SH-SY5Y (cell line): ENCODE measurements around the gene PPL.

Experiments
- GATA2 ChIP-seq: IDR thresholded peaks from 2 replicates; pipeline ENCODE4 v1.6.1; 2011; ENCODE audit warnings: mild to moderate bottlenecking, low read depth, low read length
- GATA3 ChIP-seq: IDR thresholded peaks from 2 replicates; pipeline ENCODE4 v1.6.1; 2011; ENCODE audit warnings: low read depth, mild to moderate bottlenecking, low read length, moderate library complexity

Gene PPL

DNA sequence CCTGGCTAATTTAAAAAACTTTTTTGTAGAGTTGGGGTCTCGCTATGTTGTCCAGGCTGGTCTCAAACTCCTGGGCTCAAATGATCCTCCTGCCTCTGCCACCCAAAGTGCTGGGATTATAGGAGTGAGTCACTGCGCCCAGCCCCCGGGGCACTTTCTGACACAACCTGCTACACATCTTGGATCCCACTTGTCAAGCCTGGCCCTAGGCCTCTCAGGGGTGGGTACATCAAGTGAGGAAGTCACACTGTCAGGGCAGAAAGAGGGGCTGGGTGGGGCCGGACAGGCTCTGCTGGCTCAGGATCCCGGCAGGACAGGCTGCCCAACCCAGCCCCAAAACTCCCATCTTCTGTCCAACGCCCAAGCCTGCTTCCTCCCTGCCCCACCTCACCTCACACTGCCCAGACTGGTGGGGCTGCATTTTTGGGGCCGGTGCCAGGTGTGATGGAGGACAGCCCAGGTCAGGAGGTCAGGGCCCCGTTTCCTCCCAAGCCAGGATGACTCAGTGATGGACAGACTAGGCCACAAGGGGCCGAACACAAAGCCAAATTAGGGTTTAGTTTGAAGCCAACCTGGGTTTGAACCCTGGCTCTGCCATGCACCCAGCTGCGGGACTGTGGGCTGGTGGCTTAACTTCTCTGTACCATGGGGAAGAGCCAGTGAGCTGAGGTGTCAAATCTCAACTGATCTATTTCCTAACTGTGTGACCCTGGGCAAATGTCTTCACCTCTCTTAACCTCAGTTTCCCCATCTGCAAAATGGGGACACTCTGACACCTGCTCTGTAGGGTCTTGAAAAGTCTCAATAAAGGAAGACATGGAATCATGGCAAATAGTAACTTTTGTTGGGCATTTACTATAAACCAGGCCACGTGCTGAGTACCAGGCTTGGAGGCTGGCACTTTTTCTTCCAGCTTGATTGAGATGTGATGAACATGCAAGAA lies 8.9 kb upstream of the PPL start:
- no peak for TF ChIP-seq GATA3
- no peak for TF ChIP-seq GATA2

DNA sequence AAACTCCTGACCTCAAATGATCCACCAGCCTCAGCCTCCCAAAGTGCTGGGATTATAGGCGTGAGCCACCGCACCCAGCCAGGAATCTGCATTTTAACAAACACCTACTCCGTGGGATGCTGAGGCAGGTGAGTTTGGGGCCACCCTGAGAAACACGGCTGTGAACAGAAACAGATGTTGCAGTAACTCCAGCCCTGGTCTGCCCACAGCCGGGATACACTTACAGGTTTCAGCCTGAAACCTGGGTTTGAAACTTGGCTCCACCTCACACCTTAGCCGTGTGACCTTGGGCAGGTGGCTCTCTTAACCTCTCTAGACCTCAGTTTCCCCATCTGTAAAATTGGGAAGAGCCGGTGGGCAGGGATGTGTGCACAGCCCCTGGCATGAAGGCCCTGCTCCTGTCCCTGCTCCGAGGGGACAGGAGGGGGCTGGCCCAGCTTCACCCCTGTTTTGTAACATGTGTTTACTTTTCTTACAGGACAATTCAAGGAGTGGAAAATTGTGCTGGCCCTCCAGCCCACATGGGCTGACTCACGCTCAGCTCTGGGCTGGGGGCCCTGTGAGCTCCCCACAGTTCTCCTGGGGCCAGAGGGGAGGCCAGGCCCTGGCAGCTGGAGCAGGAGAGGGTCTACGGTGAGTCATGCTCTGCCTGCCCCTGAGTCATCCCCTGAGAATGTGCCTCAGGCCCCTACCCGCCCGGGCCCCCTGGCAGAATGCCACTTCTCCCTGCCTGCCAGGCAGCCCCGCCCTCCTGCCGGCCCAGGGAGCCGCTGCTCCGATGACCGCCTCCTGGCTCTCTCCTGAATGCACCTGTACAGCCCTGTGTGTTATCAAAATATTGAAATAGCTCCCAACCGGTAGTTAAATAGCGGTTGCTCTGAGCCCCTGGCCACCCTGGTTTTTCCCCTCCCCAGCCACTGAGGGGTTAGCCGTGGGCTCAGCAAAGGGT lies 7.7 kb upstream of the PPL start:
- no peak for TF ChIP-seq GATA2
- no peak for TF ChIP-seq GATA3

GRCh38 chr16:4942481-4942880 lies 5.5 kb upstream of the PPL start:
- TF ChIP-seq GATA2 (no peak), GATA3 (no peak)

DNA sequence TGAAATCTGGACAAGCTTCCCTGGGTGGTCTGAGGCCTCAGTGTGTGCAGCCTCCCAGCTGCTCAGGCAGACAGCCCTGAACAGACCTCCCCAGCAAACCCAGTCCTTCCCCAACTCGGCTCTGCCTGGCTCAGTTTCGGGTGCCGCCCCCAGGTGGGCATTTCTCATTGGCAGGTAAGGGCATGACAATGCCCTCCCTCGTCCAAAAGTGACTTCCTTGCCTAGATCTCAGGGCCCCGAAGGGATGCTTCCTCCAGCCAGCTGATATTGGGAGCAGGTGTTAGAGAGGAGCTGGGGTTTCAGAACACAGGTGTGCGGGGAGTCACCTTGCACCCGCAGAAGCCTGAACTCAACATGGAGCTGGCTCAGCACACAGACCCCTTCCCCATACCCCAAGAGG lies 3.8 kb upstream of the PPL start:
- TF ChIP-seq GATA3, result no peak
- TF ChIP-seq GATA2, result no peak

DNA sequence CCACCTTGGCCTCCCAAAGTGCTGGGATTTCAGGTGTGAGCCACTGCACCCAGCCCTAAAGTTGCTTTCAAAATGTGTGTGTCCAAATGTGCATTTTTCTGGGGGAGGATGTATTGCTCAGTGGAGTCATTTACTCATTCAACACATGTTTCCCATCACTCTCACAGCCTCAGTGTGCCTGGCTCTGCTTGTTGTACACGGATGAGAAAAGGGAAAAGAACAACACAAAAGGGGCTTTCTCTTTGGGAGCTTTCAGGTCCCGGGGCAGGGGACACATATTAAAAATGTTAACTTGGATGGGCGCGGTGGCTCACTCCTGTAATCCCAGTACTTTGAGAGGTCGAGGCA lies 1.7 kb upstream of the PPL start:
- TF ChIP-seq GATA3 (no peak), GATA2 (no peak)

- TF ChIP-seq GATA3, result no peak
- no peak for TF ChIP-seq GATA2
These were observed 1.1 kb upstream of the PPL start for GRCh38 chr16:4937782-4938682.

DNA sequence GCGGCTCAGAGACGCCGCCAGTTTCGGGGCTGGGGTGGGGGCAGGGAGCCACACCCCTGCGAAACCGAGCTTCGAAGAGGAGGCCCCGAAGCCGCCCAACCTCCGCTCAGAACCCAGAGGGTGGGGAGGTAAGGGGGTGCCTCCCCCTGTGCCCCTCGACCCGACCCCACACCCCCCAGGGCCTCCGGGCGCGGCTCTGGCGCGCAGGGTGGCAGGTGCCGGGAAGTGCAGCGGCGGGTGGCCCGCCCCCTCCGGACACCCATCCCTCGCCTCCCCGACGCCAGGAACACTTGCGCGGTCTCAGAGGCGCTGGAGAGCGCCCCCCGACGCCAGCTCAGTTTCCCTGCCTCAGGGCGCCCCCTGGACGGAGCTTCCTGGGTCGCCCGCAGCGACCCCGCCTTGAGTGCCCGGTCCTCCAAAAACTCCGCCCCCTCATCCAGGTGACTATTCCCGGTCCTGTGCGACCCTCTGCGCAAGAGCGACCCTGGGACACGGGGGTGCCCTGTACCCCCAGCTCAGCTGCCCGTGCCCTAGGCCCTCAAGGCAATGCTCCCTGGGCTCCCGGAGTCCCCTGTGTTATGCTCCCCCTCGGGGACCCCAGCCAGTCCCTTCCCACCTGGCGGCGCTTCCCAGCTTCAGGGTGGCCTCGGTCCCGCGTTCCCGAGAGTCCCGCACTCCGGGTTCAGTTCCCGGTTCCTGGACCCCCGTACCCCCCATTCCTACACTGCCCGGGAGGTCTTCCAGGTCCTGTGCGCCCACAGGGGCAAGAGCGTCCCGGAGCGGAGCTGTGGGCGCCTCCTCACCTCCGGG lies 562 bp downstream of the PPL start:
- TF ChIP-seq GATA3 (no peak), GATA2 (no peak)

GRCh38 chr16:4935241-4935855 lies 1.6 kb downstream of the PPL start:
- TF ChIP-seq GATA2 (no peak), GATA3 (no peak)

DNA sequence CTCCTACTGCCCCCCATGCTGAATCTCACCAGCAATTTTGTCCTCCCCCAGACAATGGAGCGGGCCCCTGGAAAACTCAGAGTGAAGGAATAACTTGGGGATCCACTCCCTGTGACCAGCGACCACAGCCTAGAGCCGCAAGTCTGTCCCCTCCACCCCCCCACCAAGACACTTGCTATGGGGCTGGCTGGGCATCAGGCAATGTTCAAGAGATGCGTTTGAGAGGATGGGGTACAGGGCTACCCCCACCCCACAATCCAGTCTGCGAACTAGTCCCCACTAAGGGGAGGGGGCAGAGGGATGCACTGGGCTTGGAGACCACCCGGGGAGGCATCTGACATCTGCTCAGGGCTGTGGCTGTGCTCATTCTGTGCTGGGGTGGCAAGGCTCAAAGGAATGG lies 2.4 kb downstream of the PPL start:
- TF ChIP-seq GATA3, result no peak
- no peak for TF ChIP-seq GATA2

- no peak for TF ChIP-seq GATA3
- TF ChIP-seq GATA2, result no peak
These were observed 3.0 kb downstream of the PPL start for GRCh38 chr16:4933871-4934395.

- TF ChIP-seq GATA3, result no peak
- no peak for TF ChIP-seq GATA2
These were observed 3.5 kb downstream of the PPL start for GRCh38 chr16:4933433-4933832.

GRCh38 chr16:4931381-4931780 lies 5.6 kb downstream of the PPL start:
- TF ChIP-seq GATA3, result no peak
- TF ChIP-seq GATA2, result no peak

DNA sequence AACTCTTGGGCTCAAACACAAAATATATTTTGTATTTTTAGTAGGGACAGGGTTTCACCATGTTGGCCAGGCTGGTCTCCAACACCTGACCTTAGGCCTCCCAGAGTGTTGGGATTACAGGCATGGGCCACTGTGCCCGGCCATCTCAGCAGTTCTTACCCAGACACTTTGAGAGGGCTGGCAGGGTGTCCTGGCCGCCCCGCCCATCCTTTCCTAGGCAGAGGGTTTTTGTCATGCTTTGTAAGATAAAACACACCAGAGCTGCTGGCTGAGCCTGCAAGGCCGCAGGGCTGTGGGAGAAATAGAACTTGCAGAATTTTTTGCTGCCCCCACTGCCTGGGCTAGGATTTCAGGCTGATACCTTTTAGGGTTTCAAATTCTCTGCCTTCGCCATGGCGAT lies 8.7 kb downstream of the PPL start:
- TF ChIP-seq GATA3, result no peak
- TF ChIP-seq GATA2, result no peak
